Body of pancreas (tissue), 4 donors: ENCODE measurements around the gene CHIT1. TPM values are rescaled to one million over a fixed set of nuclear protein-coding genes. Genes with fewer than 3 reads are reported as not detected.
A peak's percentile ranks its signal among the peaks of the same experiment; 100 is the strongest.

Experiments
- ATAC-seq: fragments of 150-250 bp; one replicate; pipeline ENCODE4 v1.9.1; 2016
- DNase-seq, 4 donors: peaks; one replicate each; pipeline ENCODE4 v3.0.0-alpha.2; 2019
- H3K27ac ChIP-seq, 4 donors: fragments of 200-600 bp; sonication (generic); 1 replicate in 3 of 4; 2 replicates in 1 of 4; pipeline versions ENCODE4 v1.5.1 to v1.6.1; 2016 to 2019; ENCODE audit warnings: mild to moderate bottlenecking in 1 of 4, mixed read lengths in 1 of 4, moderate library complexity in 1 of 4
- H3K27me3 ChIP-seq, 2 donors: fragments of 200-600 bp; sonication (generic); one replicate each; pipeline ENCODE4 v1.6.0; 2016; ENCODE audit warnings: mild to moderate bottlenecking in 1 of 2
- H3K36me3 ChIP-seq, 2 donors: fragments of 200-600 bp; sonication (generic); replicated peaks in 1 of 2; 2 replicates each; pipeline ENCODE4 v1.5.1; 2016; ENCODE audit warnings: low read depth in 2 of 2; ENCODE audit not compliant: insufficient read depth in 1 of 2
- H3K4me1 ChIP-seq: fragments of 200-600 bp; sonication (generic); one replicate; pipeline ENCODE4 v1.6.0; 2016
- H3K4me3 ChIP-seq, 2 donors: fragments of 200-600 bp; sonication (generic); 1 replicate in 1 of 2; 2 replicates in 1 of 2; pipeline ENCODE4 v1.5.1; 2016 to 2019
- H3K9me3 ChIP-seq, 3 donors: fragments of 200-600 bp; sonication (generic); 1 replicate in 2 of 3; 2 replicates in 1 of 3; pipeline ENCODE4 v1.5.1; 2016
- CTCF ChIP-seq, 7 experiments: fragments of 450-650 bp in 4 of 7; fragments of 200-600 bp in 3 of 7; sonication (generic) in 3 of 7; IDR thresholded peaks; one replicate each; pipeline ENCODE4 v1.5.1; 2016 to 2019; ENCODE audit warnings: antibody characterized with exemption in 7 of 7
- POLR2A ChIP-seq, 3 donors: fragments of 450-650 bp; IDR thresholded peaks; one replicate each; pipeline ENCODE4 v1.6.1; 2016; ENCODE audit warnings: antibody characterized with exemption in 3 of 3, mild to moderate bottlenecking in 2 of 3
- WGBS, 2 donors: methylation state at CpG; one replicate each; pipeline ENCODE4 v1.1.5; 2017; 5-methylcytosine and 5-hydroxymethylcytosine counted together
- intact Hi-C: fragments of 100-400 bp; cut with DNase I; formaldehyde crosslinking; loops from one replicate; pipeline ENCODE4 v1.15.1; 2023
- total RNA-seq, 2 donors: library from RNA; depleted of rRNA; stranded (reverse); fragments of >200 nt; gene quantifications; one replicate each; pipeline ENCODE4 v1.1.0, GENCODE V29; 2016

The CHIT1 gene
- total RNA-seq, 2 donors from 2014 or later, result 0.26 TPM; not detected in 1

GRCh38 chr1:203276408-203276807, 46.9 kb upstream of the CHIT1 start:
- TF ChIP-seq POLR2A (IDR thresholded peaks at IDR 0.05) (no peak), CTCF (IDR thresholded peaks at IDR 0.05) (no peak)
- Histone ChIP-seq H3K36me3 (no peaks in the 10 kb centered on the region), H3K4me3 (no peak overlapping the region), H3K27me3 (no peaks in the 10 kb centered on the region), H3K4me1 (peaks cover 52% of the 10 kb centered on the region), H3K9me3 (no peaks in the 10 kb centered on the region), H3K27ac (no peak overlapping the region)
- DNase-seq, result no peak
- 77 to 93% methylated on average over 5 of the region's 5 CpGs for WGBS, 2 donors
- no peak for ATAC-seq
- intact Hi-C loops, result loop anchor here (5.0 kb wide), 1 partner anchor 56 kb away; no protein-coding TSS in a partner anchor

- intact Hi-C loops, result loop anchor here (5.0 kb wide), 1 partner anchor 57 kb away; no protein-coding TSS in a partner anchor
- no peaks in the 10 kb centered on the region for H3K27me3 ChIP-seq
- no peaks in the 10 kb centered on the region for H3K9me3 ChIP-seq
- H3K36me3 ChIP-seq, result no peaks in the 10 kb centered on the region
- TF ChIP-seq POLR2A (IDR thresholded peaks at IDR 0.05), result no peak
- no peak for TF ChIP-seq CTCF (IDR thresholded peaks at IDR 0.05)
- no peak overlapping the region for H3K4me3 ChIP-seq
- WGBS, 2 donors, result 86 to 92% methylated on average over 11 of the region's 11 CpGs
- peaks cover 46% of the 10 kb centered on the region for H3K4me1 ChIP-seq
- H3K27ac ChIP-seq, result no peak overlapping the region
- DNase-seq (no peak), ATAC-seq (no peak)
These were observed 46.3 kb upstream of the CHIT1 start for GRCh38 chr1:203275656-203276272.

GRCh38 chr1:203274603-203275381, 45.3 kb upstream of the CHIT1 start:
- H3K9me3 ChIP-seq, result no peaks in the 10 kb centered on the region
- WGBS, 2 donors, result 66 to 83% methylated on average over 8 to 12 of the region's 12 CpGs
- H3K4me1 ChIP-seq, result peaks cover 46% of the 10 kb centered on the region
- no peaks in the 10 kb centered on the region for H3K27me3 ChIP-seq
- no peak overlapping the region for H3K4me3 ChIP-seq
- H3K27ac ChIP-seq, result peak overlapping the region in 3 of 4 donors; percentile 2 to 78 (median 69)
- TF ChIP-seq POLR2A (IDR thresholded peaks at IDR 0.05) (peak in 1 of 3 donors; percentile 17), CTCF (IDR thresholded peaks at IDR 0.05) (no peak)
- DNase-seq, result peak in 3 of 4 donors; percentile 33 to 65 (median 57)
- intact Hi-C loops, result loop anchor here (5.0 kb wide), 1 partner anchor 58 kb away; no protein-coding TSS in a partner anchor
- peak; percentile 7 for ATAC-seq
- no peaks in the 10 kb centered on the region for H3K36me3 ChIP-seq

GRCh38 chr1:203273869-203274602, 44.6 kb upstream of the CHIT1 start:
- Histone ChIP-seq H3K27me3 (no peaks in the 10 kb centered on the region), H3K4me3 (no peak overlapping the region), H3K9me3 (no peaks in the 10 kb centered on the region), H3K27ac (peak overlapping the region in 3 of 4 donors; percentile 65 to 78 (median 69)), H3K4me1 (peaks cover 43% of the 10 kb centered on the region), H3K36me3 (no peaks in the 10 kb centered on the region)
- WGBS, 2 donors, result 74 to 75% methylated on average over 12 of the region's 12 CpGs
- DNase-seq (peak in 2 of 4 donors; percentile 16 to 66), ATAC-seq (no peak)
- intact Hi-C loops, result no loop called here
- TF ChIP-seq CTCF (IDR thresholded peaks at IDR 0.05), result no peak
- TF ChIP-seq POLR2A (IDR thresholded peaks at IDR 0.05), result peak in 1 of 3 donors; percentile 34
